GM23248 (cell line): ENCODE data around the gene HASPIN. TPM values are rescaled to one million over a fixed set of nuclear protein-coding genes. Genes with fewer than 3 reads are reported as not detected.

Experiments
- DNase-seq: peaks from one replicate; pipeline ENCODE4 v3.0.0-alpha.2; 2015
- H2AFZ ChIP-seq: fragments of 200-600 bp; sonication (generic); 2 replicates; pipeline ENCODE4 v1.6.1; 2016; ENCODE audit warnings: antibody characterized with exemption
- H3F3A ChIP-seq: fragments of 200-600 bp; sonication (generic); 2 replicates; pipeline ENCODE4 v1.6.1; 2016; ENCODE audit warnings: mild to moderate bottlenecking, antibody characterized with exemption, mixed run types; ENCODE audit not compliant: insufficient read depth
- H3K27ac ChIP-seq: fragments of 200-600 bp; sonication (generic); 2 replicates; pipeline ENCODE4 v1.5.1; 2016; ENCODE audit warnings: mild to moderate bottlenecking
- H3K27me3 ChIP-seq: fragments of 200-600 bp; sonication (generic); replicated peaks from 2 replicates; pipeline ENCODE4 v1.6.1; 2016; ENCODE audit warnings: mild to moderate bottlenecking; ENCODE audit not compliant: insufficient read depth
- H3K36me3 ChIP-seq: fragments of 200-600 bp; sonication (generic); 2 replicates; pipeline ENCODE4 v1.6.1; 2016; ENCODE audit warnings: low read depth, mild to moderate bottlenecking
- H3K4me1 ChIP-seq: fragments of 200-600 bp; sonication (generic); 2 replicates; pipeline ENCODE4 v1.6.1; 2016; ENCODE audit warnings: mild to moderate bottlenecking; ENCODE audit not compliant: insufficient read depth
- H3K4me2 ChIP-seq: fragments of 200-600 bp; sonication (generic); one replicate; pipeline ENCODE4 v1.6.1; 2016; ENCODE audit warnings: mild to moderate bottlenecking; ENCODE audit not compliant: unreplicated experiment
- H3K4me3 ChIP-seq: fragments of 200-600 bp; sonication (generic); 2 replicates; pipeline ENCODE4 v1.5.1; 2016; ENCODE audit warnings: mild to moderate bottlenecking
- H3K79me2 ChIP-seq: fragments of 200-600 bp; sonication (generic); 2 replicates; pipeline ENCODE4 v1.6.1; 2016; ENCODE audit warnings: mild to moderate bottlenecking; ENCODE audit not compliant: insufficient read depth
- H3K9ac ChIP-seq: fragments of 200-600 bp; sonication (generic); 2 replicates; pipeline ENCODE4 v1.6.1; 2016; ENCODE audit warnings: mild to moderate bottlenecking
- H3K9me2 ChIP-seq: fragments of 200-600 bp; sonication (generic); 2 replicates; pipeline ENCODE4 v1.6.1; 2016; ENCODE audit warnings: mixed run types, mild to moderate bottlenecking, moderate library complexity; ENCODE audit not compliant: insufficient read depth
- H3K9me3 ChIP-seq: fragments of 200-600 bp; sonication (generic); one replicate; pipeline ENCODE4 v1.6.1; 2017; ENCODE audit warnings: low read depth
- H4K20me1 ChIP-seq: fragments of 200-600 bp; sonication (generic); 2 replicates; pipeline ENCODE4 v1.6.0; 2016; ENCODE audit not compliant: insufficient read depth
- EZH2 ChIP-seq: fragments of 200-600 bp; sonication (generic); IDR thresholded peaks from 2 replicates; pipeline ENCODE4 v1.6.1; 2018; ENCODE audit warnings: antibody characterized with exemption, mild to moderate bottlenecking; ENCODE audit not compliant: insufficient read depth, poor library complexity, severe bottlenecking
- EZH2phosphoT487 ChIP-seq: fragments of 200-600 bp; sonication (generic); IDR thresholded peaks from 2 replicates; pipeline ENCODE4 v1.6.1; 2018; ENCODE audit warnings: antibody characterized with exemption, moderate library complexity, mild to moderate bottlenecking, low read depth; ENCODE audit not compliant: insufficient read depth
- WGBS, 2 experiments: methylation state at CpG; one replicate each; pipeline ENCODE4 v1.1.6; 2015 to 2017; ENCODE audit warnings: low lambda C conversion rate in 2 of 2, low coverage in 1 of 2; ENCODE audit errors: missing lambda C conversion rate in 2 of 2; 5-methylcytosine and 5-hydroxymethylcytosine counted together
- in situ Hi-C: fragments of 300-500 bp; cut with MboI; formaldehyde crosslinking; loops from 2 replicates; pipeline ENCODE4 v1.15.0; 2020
- polyA plus RNA-seq: library from polyadenylated mRNA; unstranded; fragments of >200 nt; fragmentation: Nextera tagmentation; extraction: Ambion mirVana; gene quantifications from 2 replicates; pipeline ENCODE4 v1.2.1, GENCODE V29; 2016
- total RNA-seq: library from RNA; depleted of rRNA; stranded (reverse); fragments of >200 nt; shearing (Covaris generic); gene quantifications from 2 replicates; pipeline ENCODE4 v1.2.3, GENCODE V29; 2014; rRNA removed

HASPIN gene
- total and polyA plus RNA-seq, 2 experiments from 2014 or later = 1.4 to 1.9 TPM

DNA sequence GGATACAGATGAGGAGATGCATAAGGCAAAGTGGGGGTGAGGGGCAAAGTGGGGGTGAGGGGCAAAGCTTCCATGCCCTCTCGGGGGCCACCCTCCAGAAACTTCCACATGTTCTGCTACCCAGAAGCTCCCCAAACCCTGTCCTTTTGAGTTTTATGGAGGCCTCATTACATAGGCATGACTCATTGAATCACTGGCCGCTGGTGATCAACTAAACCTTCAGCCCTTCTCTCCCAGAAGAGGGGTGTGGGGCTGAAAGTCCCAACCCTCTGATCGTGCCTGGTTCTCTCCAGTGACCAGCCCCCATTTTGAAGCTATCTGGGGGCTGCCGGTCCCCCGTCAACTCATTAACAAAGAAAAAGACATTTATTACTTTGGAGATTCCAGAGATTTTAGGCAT lies 49.8 kb downstream of the HASPIN start:
- no peaks in the 10 kb centered on the region for H3K9me2 ChIP-seq
- no peak overlapping the region for H3K4me3 ChIP-seq
- no peaks in the 10 kb centered on the region for H3K9me3 ChIP-seq
- H3K4me1 ChIP-seq = peaks cover 5% of the 10 kb centered on the region; the same call in 1 of the 2 replicates
- H3K4me2 ChIP-seq = no peak overlapping the region
- no peaks in the 10 kb centered on the region for H3K36me3 ChIP-seq
- no peak overlapping the region for H3K9ac ChIP-seq
- no peaks in the 10 kb centered on the region for H3K27me3 ChIP-seq
- no peaks in the 10 kb centered on the region for H3F3A ChIP-seq
- H2AFZ ChIP-seq = no peak overlapping the region
- 39 to 40% methylated on average over 5 of the region's 5 CpGs for WGBS, 2 experiments
- in situ Hi-C loops = no loop called here
- H4K20me1 ChIP-seq = no peaks in the 10 kb centered on the region
- DNase-seq = peak; percentile 73
- no peaks in the 10 kb centered on the region for H3K79me2 ChIP-seq
- TF ChIP-seq EZH2 (no peak), EZH2phosphoT487 (no peak)
- no peak overlapping the region for H3K27ac ChIP-seq

DNA sequence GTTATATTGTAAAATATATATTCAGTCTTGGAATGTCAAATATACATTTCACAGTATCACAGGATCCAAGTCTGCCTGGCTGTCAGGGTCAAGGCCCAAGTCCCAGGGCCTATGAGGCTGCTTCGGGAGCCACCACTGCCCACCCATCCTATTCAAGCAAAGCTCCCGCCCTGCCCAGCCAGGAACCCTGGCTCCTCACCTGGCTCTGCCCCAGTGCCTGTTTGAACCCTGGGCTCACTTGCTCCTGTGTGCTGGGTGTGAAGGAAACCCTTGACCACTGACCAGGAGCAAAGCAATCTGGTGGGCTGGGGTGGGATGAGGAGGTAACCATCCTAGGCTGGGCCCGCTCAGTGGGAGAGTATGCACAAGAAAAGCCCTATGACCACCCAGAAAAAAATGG lies 50.3 kb downstream of the HASPIN start:
- H3K27me3 ChIP-seq = no peaks in the 10 kb centered on the region
- H3K9me3 ChIP-seq = no peaks in the 10 kb centered on the region
- no peak overlapping the region for H3K27ac ChIP-seq
- H3K9me2 ChIP-seq = no peaks in the 10 kb centered on the region
- no peak overlapping the region for H3K4me3 ChIP-seq
- H3K9ac ChIP-seq = no peak overlapping the region
- no peaks in the 10 kb centered on the region for H3K36me3 ChIP-seq
- H3K4me1 ChIP-seq = peaks cover 5% of the 10 kb centered on the region; the same call in 1 of the 2 replicates
- no peak overlapping the region for H2AFZ ChIP-seq
- 92 to 94% methylated on average over 3 of the region's 3 CpGs for WGBS, 2 experiments
- H3K4me2 ChIP-seq = no peak overlapping the region
- H3K79me2 ChIP-seq = no peaks in the 10 kb centered on the region
- H3F3A ChIP-seq = no peaks in the 10 kb centered on the region
- H4K20me1 ChIP-seq = no peaks in the 10 kb centered on the region
- no peak for TF ChIP-seq EZH2
- TF ChIP-seq EZH2phosphoT487 = no peak
- DNase-seq = no peak
- in situ Hi-C loops = no loop called here

Other genes with a start within 250 kb of the HASPIN start
- 0.63 TPM in 1 of 2 replicates, not detected in the other for gene ASPA, start 247.9 kb upstream of the HASPIN start, total RNA-seq
- 0.16 TPM in 2 replicates for gene ASPA, start 247.9 kb upstream of the HASPIN start, polyA plus RNA-seq
- 0.89 and 1.1 TPM in 2 replicates for gene TRPV3, start 166.1 kb upstream of the HASPIN start, total RNA-seq
- gene TRPV3, start 166.1 kb upstream of the HASPIN start, polyA plus RNA-seq = 0.35 and 0.41 TPM in 2 replicates
- gene TRPV1, start 114.5 kb upstream of the HASPIN start, total RNA-seq = 0.86 and 1.5 TPM in 2 replicates
- 0.78 and 0.89 TPM in 2 replicates for gene TRPV1, start 114.5 kb upstream of the HASPIN start, polyA plus RNA-seq
- gene SHPK, start 87.7 kb upstream of the HASPIN start, total RNA-seq = 5.8 and 7.0 TPM in 2 replicates
- gene SHPK, start 87.7 kb upstream of the HASPIN start, polyA plus RNA-seq = 3.1 and 4.2 TPM in 2 replicates
- gene CTNS, start 87.1 kb upstream of the HASPIN start, total RNA-seq = 7.5 and 16.6 TPM in 2 replicates
- 7.2 and 7.8 TPM in 2 replicates for gene CTNS, start 87.1 kb upstream of the HASPIN start, polyA plus RNA-seq
- gene TAX1BP3, start 55.3 kb upstream of the HASPIN start, total RNA-seq = 270 and 418 TPM in 2 replicates
- 331 and 350 TPM in 2 replicates for gene TAX1BP3, start 55.3 kb upstream of the HASPIN start, polyA plus RNA-seq
- 28.6 and 38.4 TPM in 2 replicates for gene EMC6, start 55.1 kb upstream of the HASPIN start, total RNA-seq
- 113 and 114 TPM in 2 replicates for gene EMC6, start 55.1 kb upstream of the HASPIN start, polyA plus RNA-seq
- 2.5 and 4.0 TPM in 2 replicates for gene P2RX5, start 27.7 kb upstream of the HASPIN start, total RNA-seq
- gene P2RX5, start 27.7 kb upstream of the HASPIN start, polyA plus RNA-seq = 2.6 and 2.8 TPM in 2 replicates
- gene ITGAE, start 77.3 kb downstream of the HASPIN start, total RNA-seq = 11.8 and 23.3 TPM in 2 replicates
- gene ITGAE, start 77.3 kb downstream of the HASPIN start, polyA plus RNA-seq = 80.3 and 83.6 TPM in 2 replicates
- 16.6 and 25.3 TPM in 2 replicates for gene NCBP3, start 122.3 kb downstream of the HASPIN start, total RNA-seq
- gene NCBP3, start 122.3 kb downstream of the HASPIN start, polyA plus RNA-seq = 19.6 and 20.1 TPM in 2 replicates
- 4.5 and 5.1 TPM in 2 replicates for gene CAMKK1, start 169.2 kb downstream of the HASPIN start, total RNA-seq
- gene CAMKK1, start 169.2 kb downstream of the HASPIN start, polyA plus RNA-seq = 4.0 and 4.1 TPM in 2 replicates
- gene P2RX1, start 192.6 kb downstream of the HASPIN start, total RNA-seq = not detected in 2 replicates
- 0.06 TPM in 1 of 2 replicates, not detected in the other for gene P2RX1, start 192.6 kb downstream of the HASPIN start, polyA plus RNA-seq
- gene ATP2A3, start 240.5 kb downstream of the HASPIN start, total RNA-seq = 0.86 TPM in 1 of 2 replicates, not detected in the other
- 0.58 and 0.81 TPM in 2 replicates for gene ATP2A3, start 240.5 kb downstream of the HASPIN start, polyA plus RNA-seq